ENCODE measurements around the gene ATPAF1. TPM values are rescaled to one million over a fixed set of nuclear protein-coding genes. Genes with fewer than 3 reads are reported as not detected.

ATPAF1 gene
- 33.5 and 38.5 TPM in 2 replicates for total RNA-seq

GRCh38 chr1:46667782-46668760 is at the start of gene ATPAF1:
Gene ATPAF1, minus strand, starts transcription at chr1:46668364. Its CDS starts 42 bp downstream, at chr1:46668322.

DNA sequence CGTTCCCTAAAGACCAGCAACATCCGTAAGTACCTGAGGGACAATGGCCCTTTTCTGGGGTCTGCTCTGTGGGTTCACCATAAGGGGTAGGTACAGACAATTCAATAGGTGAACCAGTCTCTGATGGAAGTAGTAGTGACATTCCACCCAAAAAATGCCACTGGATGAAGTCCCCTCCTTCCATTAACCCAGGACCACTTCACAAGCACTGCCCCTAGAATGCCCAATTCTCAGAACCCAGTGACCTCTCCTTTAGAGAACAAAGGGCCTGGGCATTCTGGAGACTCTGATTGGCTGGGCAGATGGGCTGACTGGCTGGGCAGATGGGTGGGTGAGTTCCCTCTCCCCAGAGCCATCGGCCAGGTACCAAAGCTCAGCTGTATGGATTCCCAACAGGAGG is 3.4 kb upstream of the ATPAF1 start, which contains the start of gene TEX38:
TEX38 (plus strand) TSS at position 301 of the 400 bp plus-strand sequence; CDS start at position 382, 81 bp downstream.

DNA sequence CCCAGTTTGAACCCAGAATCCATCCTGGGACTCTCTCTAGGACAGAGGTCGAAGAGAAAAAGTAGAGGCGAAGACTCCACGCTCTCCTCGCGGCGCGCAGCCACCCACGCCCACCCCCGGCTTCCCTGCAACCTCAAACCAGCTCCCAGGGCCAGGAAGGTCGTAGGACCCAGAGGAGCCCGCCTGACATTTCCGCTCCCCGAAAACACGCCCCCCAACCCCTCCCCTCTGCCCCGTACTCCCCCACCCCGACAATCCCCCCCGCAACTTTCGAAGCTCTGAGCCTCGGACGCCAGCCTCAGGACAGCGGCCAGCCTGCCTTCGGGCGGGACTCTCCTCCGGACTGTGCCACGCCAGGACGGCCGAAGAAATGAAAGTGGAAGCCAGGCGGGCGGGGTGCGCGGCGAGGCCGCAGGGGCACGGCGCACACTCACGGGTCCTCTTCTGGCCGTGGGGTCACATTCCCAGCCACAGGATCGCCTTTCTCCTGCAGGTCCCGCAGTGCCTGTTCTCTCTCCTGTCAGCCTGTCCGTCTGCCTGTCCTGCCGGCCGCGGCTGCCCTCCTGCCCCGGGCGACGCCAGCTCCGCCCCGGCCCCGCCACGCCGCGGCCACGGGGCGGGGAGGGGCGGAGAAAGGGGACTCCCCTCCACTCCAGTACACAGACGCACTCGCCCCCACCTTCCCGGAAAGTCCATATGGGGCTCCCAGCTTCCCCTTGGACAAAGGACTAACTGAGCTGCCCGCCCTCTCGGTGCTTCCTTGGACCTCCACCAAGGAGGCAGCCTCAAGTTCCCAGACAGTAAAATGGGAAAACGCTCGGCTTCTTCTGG is 51.7 kb downstream of the ATPAF1 start, which contains the start of gene MOB3C:
MOB3C (minus strand) TSS at position 535 of the 831 bp plus-strand sequence. CDS start 3,490 bp downstream, outside the sequence.

GRCh38 chr1:46603858-46604549 is 64.2 kb downstream of the ATPAF1 start, which contains the start of gene MKNK1:
Gene MKNK1, minus strand, starts transcription at chr1:46604268. Its CDS starts 20,941 bp downstream, at chr1:46583327.

Other genes starting within 250 kb of the ATPAF1 start
- gene DMBX1, start 178.5 kb downstream of the ATPAF1 start, total RNA-seq = not detected in 2 replicates
- gene KNCN, start 116.7 kb downstream of the ATPAF1 start, total RNA-seq = not detected in 2 replicates
- gene MKNK1, start 64.1 kb downstream of the ATPAF1 start, total RNA-seq = 6.9 and 7.1 TPM in 2 replicates
- 4.9 and 8.9 TPM in 2 replicates for gene MOB3C, start 51.6 kb downstream of the ATPAF1 start, total RNA-seq
- not detected in 2 replicates for gene TEX38, start 3.5 kb upstream of the ATPAF1 start, total RNA-seq
- 43.7 and 87.0 TPM in 2 replicates for gene EFCAB14, start 50.8 kb upstream of the ATPAF1 start, total RNA-seq
- gene CYP4B1, start 130.7 kb upstream of the ATPAF1 start, total RNA-seq = not detected in 2 replicates